Measurements from ENCODE around the gene ZNF611. TPM values are rescaled to one million over a fixed set of nuclear protein-coding genes. Genes with fewer than 3 reads are reported as not detected.

ZNF611 gene
- polyA plus RNA-seq, 1 donor (not counting 4 experiments of a cell fraction or from before 2014, with no cell fraction given) = 2.9 TPM

DNA sequence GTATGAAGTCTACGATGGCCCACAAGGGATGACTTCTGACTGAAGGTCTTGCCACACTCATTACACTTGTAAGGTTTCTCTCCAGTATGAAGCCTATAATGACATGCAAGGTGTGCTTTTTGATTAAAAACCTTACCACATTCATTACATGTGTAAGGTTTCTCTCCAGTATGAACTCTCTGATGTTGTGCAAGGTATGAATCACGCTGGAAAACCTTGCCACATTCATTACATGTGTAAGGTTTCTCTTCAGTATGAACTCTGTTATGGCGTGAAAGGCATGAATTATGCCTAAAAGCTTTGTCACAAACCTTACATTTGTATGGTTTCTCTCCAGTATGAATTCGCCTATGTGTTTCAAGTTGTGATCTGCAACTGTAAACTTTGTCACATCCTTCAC lies 81.7 kb downstream of the ZNF611 start:
- no peak for FAIRE-seq
- TF ChIP-seq, protein P1, sequence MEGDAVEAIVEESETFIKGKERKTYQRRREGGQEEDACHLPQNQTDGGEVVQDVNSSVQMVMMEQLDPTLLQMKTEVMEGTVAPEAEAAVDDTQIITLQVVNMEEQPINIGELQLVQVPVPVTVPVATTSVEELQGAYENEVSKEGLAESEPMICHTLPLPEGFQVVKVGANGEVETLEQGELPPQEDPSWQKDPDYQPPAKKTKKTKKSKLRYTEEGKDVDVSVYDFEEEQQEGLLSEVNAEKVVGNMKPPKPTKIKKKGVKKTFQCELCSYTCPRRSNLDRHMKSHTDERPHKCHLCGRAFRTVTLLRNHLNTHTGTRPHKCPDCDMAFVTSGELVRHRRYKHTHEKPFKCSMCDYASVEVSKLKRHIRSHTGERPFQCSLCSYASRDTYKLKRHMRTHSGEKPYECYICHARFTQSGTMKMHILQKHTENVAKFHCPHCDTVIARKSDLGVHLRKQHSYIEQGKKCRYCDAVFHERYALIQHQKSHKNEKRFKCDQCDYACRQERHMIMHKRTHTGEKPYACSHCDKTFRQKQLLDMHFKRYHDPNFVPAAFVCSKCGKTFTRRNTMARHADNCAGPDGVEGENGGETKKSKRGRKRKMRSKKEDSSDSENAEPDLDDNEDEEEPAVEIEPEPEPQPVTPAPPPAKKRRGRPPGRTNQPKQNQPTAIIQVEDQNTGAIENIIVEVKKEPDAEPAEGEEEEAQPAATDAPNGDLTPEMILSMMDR (optimal IDR thresholded peaks at IDR 0.05 in 1 of 3, IDR thresholded peaks at IDR 0.05 in 1 of 3, conservative IDR thresholded peaks at IDR 0.05 in 1 of 3; ENCODE audit: extremely low read depth in 1 of 3, insufficient read depth in 2 of 3, low read length in 3 of 3) = no peak
- TF ChIP-seq EZH2 (IDR thresholded peaks at IDR 0.05; ENCODE audit: low read length) = no peak
- no peak for DNase-seq (ENCODE audit: low read depth, low spot score)
- Histone ChIP-seq H3K79me2 (ENCODE audit: control insufficient read depth, insufficient read depth, low read length) (no peaks in the 10 kb centered on the region), H3K36me3 (ENCODE audit: control insufficient read depth in 2 of 2, extremely low read depth in 1 of 2, insufficient read depth in 2 of 2, low read length in 2 of 2) (peaks cover 13 to 23% of the 10 kb centered on the region in 2 experiments), H3K9me1 (ENCODE audit: control insufficient read depth, extremely low read depth, insufficient read depth, low read length) (no peaks in the 10 kb centered on the region), H4K20me1 (ENCODE audit: control insufficient read depth, extremely low read depth, insufficient read depth, low read length) (no peaks in the 10 kb centered on the region), H3K27me3 (ENCODE audit: control insufficient read depth, extremely low read depth, insufficient read depth, low read length) (no peaks in the 10 kb centered on the region), H3K4me2 (ENCODE audit: control insufficient read depth, extremely low read depth, insufficient read depth, low read depth, low read length) (no peak overlapping the region), H3K4me3 (ENCODE audit: control insufficient read depth in 2 of 3, extremely low read depth in 1 of 3, insufficient read depth in 2 of 3, low read depth in 1 of 3, low read length in 3 of 3) (no peak overlapping the region), H3K4me1 (ENCODE audit: control insufficient read depth, extremely low read depth, insufficient read depth, low read length) (no peaks in the 10 kb centered on the region), H3K9ac (ENCODE audit: control insufficient read depth, extremely low read depth, insufficient read depth, low read length) (no peak overlapping the region), H2AFZ (ENCODE audit: control insufficient read depth, low read length) (no peak overlapping the region), H3K27ac (ENCODE audit: control insufficient read depth, insufficient read depth, low read length) (no peak overlapping the region), H3K9me3 (ENCODE audit: control insufficient read depth, low read depth, low read length) (no peaks in the 10 kb centered on the region)
- dilution Hi-C loops (cut with MboI; ENCODE audit: extremely low pct_ligation_motif_present, low sequenced_read_pairs) = no loop called here

Other genes starting within 250 kb of the ZNF611 start
- gene ZNF808, start 207.4 kb downstream of the ZNF611 start, polyA plus RNA-seq = 5.7 to 6.8 TPM (median 5.8 TPM) in 3 replicates
- 6.0 to 7.2 TPM (median 7.0 TPM) in 3 replicates for gene ZNF701, start 164.8 kb downstream of the ZNF611 start, polyA plus RNA-seq
- 18.3 to 67.3 TPM (median 47.3 TPM) in 3 replicates for gene ZNF83, start 96.7 kb downstream of the ZNF611 start, polyA plus RNA-seq
- gene ZNF600, start 51.7 kb upstream of the ZNF611 start, polyA plus RNA-seq = 5.0 to 8.5 TPM (median 7.6 TPM) in 3 replicates
- 10.9 to 20.8 TPM (median 15.1 TPM) in 3 replicates for gene ZNF28, start 86.6 kb upstream of the ZNF611 start, polyA plus RNA-seq
- gene ZNF468, start 122.6 kb upstream of the ZNF611 start, polyA plus RNA-seq = 12.4 to 20.5 TPM (median 18.0 TPM) in 3 replicates
- gene ZNF320, start 162.6 kb upstream of the ZNF611 start, polyA plus RNA-seq = 10.5 to 29.9 TPM (median 12.5 TPM) in 3 replicates
- gene ZNF888, start 188.4 kb upstream of the ZNF611 start, polyA plus RNA-seq = 2.0 to 3.1 TPM (median 2.2 TPM) in 3 replicates
- 2.1 to 5.1 TPM (median 4.3 TPM) in 3 replicates for gene ZNF816, start 227.8 kb upstream of the ZNF611 start, polyA plus RNA-seq

All from keratinocyte (primary cell).